AG04450 (cell line): ENCODE results near the gene TLR4. TPM values are rescaled to one million over a fixed set of nuclear protein-coding genes. Genes with fewer than 3 reads are reported as not detected.

ENCODE experiments used
- CTCF ChIA-PET: fragments of 300-600, 350-600 bp; formaldehyde crosslinking; extraction: SDS; loops from one replicate; lab custom pipeline; 2022; ENCODE audit warnings: antibody characterized with exemption, inconsistent platforms; lab: Charles Lee
- POLR2A ChIA-PET: fragments of 350-600 bp; formaldehyde crosslinking; extraction: SDS; loops from one replicate; lab custom pipeline; 2021; ENCODE audit warnings: antibody characterized with exemption, inconsistent platforms; lab: Yijun Ruan, JAX
- DNase-seq: peaks from one replicate; pipeline ENCODE4 v3.0.0-alpha.2; 2011; ENCODE audit warnings: low read depth, low spot score
- H3K27ac ChIP-seq: one replicate; pipeline ENCODE4 v1.5.1; 2012; ENCODE audit warnings: low read depth, low read length, control low read depth
- H3K27me3 ChIP-seq: one replicate; pipeline ENCODE4 v1.6.0; 2012; ENCODE audit warnings: low read length; ENCODE audit not compliant: control insufficient read depth, insufficient read depth
- H3K4me3 ChIP-seq: 2 replicates; pipeline ENCODE4 v1.5.1; 2011; ENCODE audit warnings: mild to moderate bottlenecking, low read depth, low read length, control low read depth
- H3K9me3 ChIP-seq: 2 replicates; pipeline ENCODE4 v1.5.1; 2012; ENCODE audit warnings: low read length; ENCODE audit not compliant: control insufficient read depth, insufficient read depth
- polyA minus RNA-seq: library from RNA; depleted of rRNA, polyadenylated mRNA; stranded (reverse); fragments of >200 nt; gene quantifications from 2 replicates; pipeline ENCODE4 v1.2.3, GENCODE V29; 2011; rRNA and poly(A)+ RNA removed
- polyA plus RNA-seq: library from polyadenylated mRNA; depleted of rRNA; stranded (reverse); fragments of >200 nt; gene quantifications from 2 replicates; pipeline ENCODE4 v1.2.3, GENCODE V29; 2011; rRNA removed
- TF ChIP-seq, protein P1 (sequence below): IDR thresholded peaks from 2 replicates; pipeline ENCODE4 v1.5.1; 2011; ENCODE audit warnings: low read depth, low read length, control low read depth, inconsistent platforms

TLR4 gene
- not detected in 2 replicates for polyA plus RNA-seq
- polyA minus RNA-seq, result not detected in 2 replicates

DNA sequence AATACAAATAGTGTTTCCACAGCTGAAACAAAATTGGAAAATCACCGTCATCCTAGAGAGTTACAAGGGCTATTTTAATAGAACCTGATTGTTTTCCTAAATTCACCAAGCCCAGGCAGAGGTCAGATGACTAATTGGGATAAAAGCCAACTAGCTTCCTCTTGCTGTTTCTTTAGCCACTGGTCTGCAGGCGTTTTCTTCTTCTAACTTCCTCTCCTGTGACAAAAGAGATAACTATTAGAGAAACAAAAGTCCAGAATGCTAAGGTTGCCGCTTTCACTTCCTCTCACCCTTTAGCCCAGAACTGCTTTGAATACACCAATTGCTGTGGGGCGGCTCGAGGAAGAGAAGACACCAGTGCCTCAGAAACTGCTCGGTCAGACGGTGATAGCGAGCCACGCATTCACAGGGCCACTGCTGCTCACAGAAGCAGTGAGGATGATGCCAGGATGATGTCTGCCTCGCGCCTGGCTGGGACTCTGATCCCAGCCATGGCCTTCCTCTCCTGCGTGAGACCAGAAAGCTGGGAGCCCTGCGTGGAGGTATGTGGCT lies at the start of gene TLR4:
Gene TLR4, plus strand, starts transcription at position 380 of the 552 bp plus-strand sequence. Its CDS starts 70 bp downstream, at position 450.
- POLR2A ChIA-PET, result no interaction called here
- Histone ChIP-seq H3K4me3 (no peak within 1 kb of the TSS), H3K27me3 (no peaks in the 10 kb centered on the region), H3K27ac (no peak within 1 kb of the TSS), H3K9me3 (peaks cover 6% of the 10 kb centered on the region)
- DNase-seq, result no peak
- TF ChIP-seq, protein P1, sequence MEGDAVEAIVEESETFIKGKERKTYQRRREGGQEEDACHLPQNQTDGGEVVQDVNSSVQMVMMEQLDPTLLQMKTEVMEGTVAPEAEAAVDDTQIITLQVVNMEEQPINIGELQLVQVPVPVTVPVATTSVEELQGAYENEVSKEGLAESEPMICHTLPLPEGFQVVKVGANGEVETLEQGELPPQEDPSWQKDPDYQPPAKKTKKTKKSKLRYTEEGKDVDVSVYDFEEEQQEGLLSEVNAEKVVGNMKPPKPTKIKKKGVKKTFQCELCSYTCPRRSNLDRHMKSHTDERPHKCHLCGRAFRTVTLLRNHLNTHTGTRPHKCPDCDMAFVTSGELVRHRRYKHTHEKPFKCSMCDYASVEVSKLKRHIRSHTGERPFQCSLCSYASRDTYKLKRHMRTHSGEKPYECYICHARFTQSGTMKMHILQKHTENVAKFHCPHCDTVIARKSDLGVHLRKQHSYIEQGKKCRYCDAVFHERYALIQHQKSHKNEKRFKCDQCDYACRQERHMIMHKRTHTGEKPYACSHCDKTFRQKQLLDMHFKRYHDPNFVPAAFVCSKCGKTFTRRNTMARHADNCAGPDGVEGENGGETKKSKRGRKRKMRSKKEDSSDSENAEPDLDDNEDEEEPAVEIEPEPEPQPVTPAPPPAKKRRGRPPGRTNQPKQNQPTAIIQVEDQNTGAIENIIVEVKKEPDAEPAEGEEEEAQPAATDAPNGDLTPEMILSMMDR, result no peak
- CTCF ChIA-PET, result no interaction called here

DNA sequence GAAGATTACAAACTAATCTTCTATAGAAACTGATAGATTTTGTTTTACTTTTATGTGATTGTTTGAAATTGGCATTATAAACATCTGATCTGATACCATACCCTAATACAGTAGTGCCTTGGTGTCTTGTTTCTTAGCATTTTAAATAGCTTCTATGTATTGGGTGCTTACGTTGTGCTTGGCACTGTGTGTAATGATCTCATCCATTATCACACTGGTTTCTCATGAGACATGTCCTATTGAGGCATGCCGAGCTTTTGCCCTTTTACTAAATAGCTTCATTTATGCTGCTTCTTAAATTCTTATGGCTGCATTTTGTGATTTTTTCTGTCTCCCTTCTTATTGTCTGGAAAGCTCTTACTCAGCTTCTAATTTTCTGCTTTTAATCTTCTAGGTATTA lies 48.2 kb upstream of the TLR4 start:
- Histone ChIP-seq H3K9me3 (no peaks in the 10 kb centered on the region; the same call in 1 of the 2 replicates), H3K4me3 (no peak overlapping the region), H3K27ac (no peak overlapping the region), H3K27me3 (no peaks in the 10 kb centered on the region)
- TF ChIP-seq, protein P1, result no peak
- no peak for DNase-seq
- POLR2A ChIA-PET, result no interaction called here
- CTCF ChIA-PET, result no interaction called here

DNA sequence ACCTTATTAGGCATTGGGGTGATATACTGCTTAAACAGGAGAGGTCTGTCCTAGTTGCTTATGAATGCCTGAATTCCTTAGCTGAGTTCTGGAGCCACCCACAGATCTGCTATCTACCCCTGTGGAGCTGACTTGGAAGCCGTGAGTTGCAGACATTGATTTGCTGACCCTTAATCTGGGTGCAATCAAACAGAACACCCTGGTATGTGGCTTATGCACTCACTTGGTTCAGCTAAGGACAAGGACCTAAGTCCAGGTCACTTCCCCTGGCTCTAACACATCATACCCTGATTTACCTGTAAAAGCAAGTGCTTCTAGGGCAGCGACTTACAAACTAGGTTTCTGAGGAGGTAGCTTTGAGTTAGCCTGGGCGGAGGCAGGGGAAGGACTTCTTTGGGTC lies 41.6 kb upstream of the TLR4 start:
- TF ChIP-seq, protein P1, result no peak
- DNase-seq, result no peak
- Histone ChIP-seq H3K4me3 (no peak overlapping the region), H3K27ac (no peak overlapping the region), H3K27me3 (no peaks in the 10 kb centered on the region), H3K9me3 (no peaks in the 10 kb centered on the region; the same call in 1 of the 2 replicates)
- POLR2A ChIA-PET, result no interaction called here
- CTCF ChIA-PET, result no interaction called here

DNA sequence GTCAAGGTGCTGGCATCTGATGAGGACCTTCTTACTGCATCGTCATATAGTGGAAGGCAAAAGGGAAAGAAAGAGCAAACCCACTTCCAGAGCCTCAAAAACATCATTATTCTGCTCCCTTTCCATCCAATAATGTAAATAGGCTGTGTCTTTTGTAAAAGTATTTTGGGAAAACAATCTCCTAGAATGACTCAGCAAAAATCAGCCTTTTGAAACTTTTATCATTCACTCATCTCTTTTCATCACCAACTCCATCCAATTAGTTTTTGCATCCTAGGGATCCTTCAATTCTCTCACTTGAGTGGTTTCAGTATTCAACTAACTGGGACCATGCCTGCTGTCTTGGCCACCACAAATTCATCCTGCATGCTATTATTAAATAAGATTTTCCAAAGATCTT lies 39.8 kb upstream of the TLR4 start:
- peaks cover 7% of the 10 kb centered on the region; the same call in 1 of the 2 replicates for H3K9me3 ChIP-seq
- no peak for DNase-seq
- TF ChIP-seq, protein P1, result no peak
- ChIA-PET POLR2A (no interaction called here), CTCF (no interaction called here)
- no peak overlapping the region for H3K27ac ChIP-seq
- no peak overlapping the region for H3K4me3 ChIP-seq
- no peaks in the 10 kb centered on the region for H3K27me3 ChIP-seq

DNA sequence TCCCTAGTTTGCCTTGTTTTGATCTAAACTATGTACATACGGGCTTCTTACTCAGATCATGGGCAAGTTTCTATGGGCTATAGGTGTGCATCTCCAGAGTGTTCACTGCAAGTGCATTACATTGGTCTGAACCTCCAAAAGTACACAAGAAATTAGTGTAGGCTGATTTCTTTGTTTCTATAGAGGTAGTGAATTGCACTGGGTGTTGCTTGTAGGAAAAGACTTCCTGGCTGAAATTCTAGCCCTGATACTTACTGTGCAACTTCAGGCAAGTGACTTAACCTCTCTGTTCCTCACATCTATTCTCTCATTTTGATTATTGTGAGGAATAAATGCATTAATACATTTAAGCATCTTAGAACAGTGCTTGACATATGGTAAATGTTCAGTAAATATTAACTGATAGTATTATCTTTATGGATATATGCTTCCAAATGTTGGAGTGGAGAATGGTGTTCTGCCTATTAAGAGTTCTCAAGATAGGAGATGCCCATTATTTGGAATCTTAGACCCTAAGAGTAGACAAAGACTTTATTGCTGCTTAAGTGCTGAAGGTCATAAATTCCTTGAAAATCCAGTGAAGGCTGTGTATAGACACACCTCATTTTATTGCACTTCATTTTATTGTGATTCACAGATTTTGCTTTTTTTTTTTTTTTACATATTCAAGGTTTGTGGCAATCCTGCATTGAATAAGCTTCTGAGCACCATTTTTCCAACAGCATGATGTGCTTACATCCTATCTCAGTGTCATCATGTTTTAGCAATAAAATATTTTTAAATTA lies 38.4 kb upstream of the TLR4 start:
- TF ChIP-seq, protein P1, result no peak
- no peak for DNase-seq
- Histone ChIP-seq H3K27me3 (no peaks in the 10 kb centered on the region), H3K9me3 (peaks cover 9% of the 10 kb centered on the region; the same call in 1 of the 2 replicates), H3K27ac (no peak overlapping the region), H3K4me3 (no peak overlapping the region)
- POLR2A ChIA-PET, result no interaction called here
- CTCF ChIA-PET, result no interaction called here
